ENCODE data around the gene MYO3B.

DNA sequence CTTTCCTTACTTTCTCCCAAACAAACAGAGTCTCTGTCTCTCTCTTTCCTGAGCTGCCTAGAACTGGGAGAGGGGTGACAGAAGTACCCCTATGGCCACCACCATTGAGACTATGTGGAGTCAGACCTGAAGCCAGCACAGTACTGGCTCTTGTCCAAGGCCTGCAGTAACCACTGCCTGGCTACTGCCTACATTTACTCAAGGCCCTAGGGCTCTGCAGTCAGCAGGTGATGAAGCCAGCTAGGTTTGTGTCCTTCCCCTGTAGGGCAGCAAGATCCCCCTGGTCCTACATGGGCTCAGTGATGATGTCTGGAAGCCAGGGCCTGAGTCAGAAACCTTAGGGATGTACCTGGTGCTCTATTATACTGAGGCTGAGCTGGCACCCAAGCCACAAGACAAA lies 12.2 kb downstream of the MYO3B start:
- TF ChIP-seq EZH2 (IDR thresholded peaks at IDR 0.05; ENCODE audit: insufficient read depth, poor library complexity, severe bottlenecking): no peak
- no peak for TF ChIP-seq EZH2phosphoT487 (IDR thresholded peaks at IDR 0.05; ENCODE audit: insufficient read depth, low read depth)

Data from GM23248 (cell line).